ENCODE data around the gene OR10H4. TPM values are rescaled to one million over a fixed set of nuclear protein-coding genes. Genes with fewer than 3 reads are reported as not detected.
"Not testable (repeated sequence)": the region's sequence is repeated elsewhere in the genome, so short reads cannot be mapped to it uniquely, and the experiment has no call there.

OR10H4 gene
- polyA plus RNA-seq, 1 experiment, result not detected

DNA sequence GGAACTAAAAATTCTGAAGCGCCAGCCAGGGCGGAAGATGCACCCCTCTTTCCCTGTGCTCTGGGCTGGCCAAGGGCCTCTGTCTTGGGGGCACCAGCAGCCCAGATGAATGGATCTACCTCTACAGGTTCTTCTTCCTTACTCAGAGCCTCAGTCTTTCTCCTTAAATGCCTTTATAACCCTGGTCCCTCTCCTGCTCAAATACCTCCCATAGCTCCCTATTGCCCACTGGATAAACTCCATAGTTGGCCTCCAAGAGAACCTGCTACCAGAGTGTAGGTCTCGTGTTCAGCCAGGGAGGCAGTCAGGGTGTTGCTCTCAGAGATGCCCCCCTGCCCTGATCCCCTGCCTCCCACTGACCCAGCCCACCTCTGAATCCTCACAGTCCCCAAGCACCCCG lies 30.5 kb downstream of the OR10H4 start:
- POLR2A ChIA-PET, result no interaction called here
- Histone ChIP-seq H3K27ac (ENCODE audit: low read depth, low read length) (no peak overlapping the region), H3K4me3 (ENCODE audit: low read depth, low read length) (no peak overlapping the region), H3K27me3 (ENCODE audit: control insufficient read depth, insufficient read depth, low read length) (no peaks in the 10 kb centered on the region), H3K9me3 (ENCODE audit: control insufficient read depth, insufficient read depth, low read length) (peaks cover 9% of the 10 kb centered on the region; the same call in 1 of the 2 replicates)
- no peak for DNase-seq (ENCODE audit: low read depth, low spot score)
- CTCF ChIA-PET, result no interaction called here
- TF ChIP-seq, protein P1, sequence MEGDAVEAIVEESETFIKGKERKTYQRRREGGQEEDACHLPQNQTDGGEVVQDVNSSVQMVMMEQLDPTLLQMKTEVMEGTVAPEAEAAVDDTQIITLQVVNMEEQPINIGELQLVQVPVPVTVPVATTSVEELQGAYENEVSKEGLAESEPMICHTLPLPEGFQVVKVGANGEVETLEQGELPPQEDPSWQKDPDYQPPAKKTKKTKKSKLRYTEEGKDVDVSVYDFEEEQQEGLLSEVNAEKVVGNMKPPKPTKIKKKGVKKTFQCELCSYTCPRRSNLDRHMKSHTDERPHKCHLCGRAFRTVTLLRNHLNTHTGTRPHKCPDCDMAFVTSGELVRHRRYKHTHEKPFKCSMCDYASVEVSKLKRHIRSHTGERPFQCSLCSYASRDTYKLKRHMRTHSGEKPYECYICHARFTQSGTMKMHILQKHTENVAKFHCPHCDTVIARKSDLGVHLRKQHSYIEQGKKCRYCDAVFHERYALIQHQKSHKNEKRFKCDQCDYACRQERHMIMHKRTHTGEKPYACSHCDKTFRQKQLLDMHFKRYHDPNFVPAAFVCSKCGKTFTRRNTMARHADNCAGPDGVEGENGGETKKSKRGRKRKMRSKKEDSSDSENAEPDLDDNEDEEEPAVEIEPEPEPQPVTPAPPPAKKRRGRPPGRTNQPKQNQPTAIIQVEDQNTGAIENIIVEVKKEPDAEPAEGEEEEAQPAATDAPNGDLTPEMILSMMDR (IDR thresholded peaks at IDR 0.05; ENCODE audit: low read depth, low read length), result no peak

DNA sequence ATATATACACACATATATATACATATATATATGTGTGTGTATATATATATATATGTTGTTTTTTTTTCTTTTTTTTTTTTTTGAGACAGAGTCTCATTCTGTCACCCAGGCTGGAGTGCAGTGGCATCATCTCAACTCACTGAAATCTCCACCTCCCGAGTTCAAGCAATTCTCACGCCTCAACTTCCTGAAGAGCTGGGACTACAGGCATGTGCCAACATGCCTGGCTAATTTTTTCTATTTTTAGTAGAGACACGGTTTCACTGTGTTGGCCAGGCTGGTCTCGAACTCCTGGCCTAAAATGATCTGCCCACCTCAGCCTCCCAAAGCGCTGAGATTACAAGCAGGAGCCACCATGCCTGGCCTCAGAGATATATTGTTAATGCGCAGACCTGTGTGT lies 37.0 kb downstream of the OR10H4 start:
- H3K27ac ChIP-seq (ENCODE audit: low read depth, low read length); DNase-seq (ENCODE audit: low read depth, low spot score); POLR2A ChIA-PET; H3K4me3 ChIP-seq (ENCODE audit: low read depth, low read length); H3K9me3 ChIP-seq (ENCODE audit: control insufficient read depth, insufficient read depth, low read length); H3K27me3 ChIP-seq (ENCODE audit: control insufficient read depth, insufficient read depth, low read length): not testable (repeated sequence)
- CTCF ChIA-PET, result interaction anchor here (1.0 kb wide), 1 partner anchor 16 kb away, joined by 3 read pairs; no protein-coding TSS in a partner anchor

DNA sequence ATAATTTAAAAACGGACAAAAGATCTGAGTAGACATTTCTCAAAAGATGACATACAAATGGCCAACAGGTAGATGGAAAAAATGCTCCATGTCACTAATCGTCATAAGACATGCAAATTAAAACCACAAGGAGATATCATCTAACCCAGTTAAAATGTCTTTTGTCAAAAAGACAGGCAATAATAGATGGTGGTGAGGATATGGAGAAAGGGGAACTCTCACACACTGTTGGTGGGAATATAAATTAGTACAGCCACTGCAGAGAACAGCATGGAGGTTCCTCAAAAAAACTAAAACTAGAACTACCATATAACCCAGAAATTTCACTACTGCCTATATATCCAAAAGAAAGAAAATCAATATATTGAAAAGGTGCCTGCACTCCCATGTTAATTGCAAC lies 37.9 kb downstream of the OR10H4 start:
- CTCF ChIA-PET, result interaction anchor here (1.0 kb wide), 1 partner anchor 15 kb away, joined by 3 read pairs; no protein-coding TSS in a partner anchor

DNA sequence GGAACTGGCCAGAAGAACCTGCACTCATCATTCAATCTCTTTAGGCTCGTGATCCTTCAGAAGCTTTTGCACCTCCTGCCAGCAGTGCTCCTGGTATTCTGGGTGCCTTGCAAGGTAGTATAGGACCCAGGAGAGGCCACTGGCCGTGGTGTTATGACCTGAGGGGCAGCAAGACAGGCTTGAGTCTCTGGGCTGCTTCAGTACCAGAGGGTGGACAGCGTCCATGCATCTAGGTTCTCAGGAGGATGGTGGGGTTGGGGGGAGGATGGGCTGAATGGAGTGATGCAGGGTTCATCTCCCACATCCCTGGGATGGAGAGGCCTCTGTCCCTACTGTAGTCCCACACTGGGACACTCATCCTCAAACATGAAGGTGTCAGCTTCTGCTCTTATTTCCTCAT lies 41.1 kb downstream of the OR10H4 start:
- no peak overlapping the region for H3K27ac ChIP-seq (ENCODE audit: low read depth, low read length)
- no peak for DNase-seq (ENCODE audit: low read depth, low spot score)
- no peak overlapping the region for H3K4me3 ChIP-seq (ENCODE audit: low read depth, low read length)
- ChIA-PET POLR2A (no interaction called here), CTCF (no interaction called here)
- no peaks in the 10 kb centered on the region; the same call in 1 of the 2 replicates for H3K9me3 ChIP-seq (ENCODE audit: control insufficient read depth, insufficient read depth, low read length)
- TF ChIP-seq, protein P1 (IDR thresholded peaks at IDR 0.05; ENCODE audit: low read depth, low read length), result no peak
- no peaks in the 10 kb centered on the region for H3K27me3 ChIP-seq (ENCODE audit: control insufficient read depth, insufficient read depth, low read length)

More for the DNA sequence above, 37.9 kb downstream of the OR10H4 start:
- no peaks in the 10 kb centered on the region for H3K9me3 ChIP-seq (ENCODE audit: control insufficient read depth, insufficient read depth, low read length)
- POLR2A ChIA-PET, result no interaction called here
- TF ChIP-seq, protein P1 (IDR thresholded peaks at IDR 0.05; ENCODE audit: low read depth, low read length), result no peak
- H3K4me3 ChIP-seq (ENCODE audit: low read depth, low read length), result no peak overlapping the region
- H3K27ac ChIP-seq (ENCODE audit: low read depth, low read length), result no peak overlapping the region
- no peaks in the 10 kb centered on the region for H3K27me3 ChIP-seq (ENCODE audit: control insufficient read depth, insufficient read depth, low read length)
- DNase-seq (ENCODE audit: low read depth, low spot score), result no peak

DNA sequence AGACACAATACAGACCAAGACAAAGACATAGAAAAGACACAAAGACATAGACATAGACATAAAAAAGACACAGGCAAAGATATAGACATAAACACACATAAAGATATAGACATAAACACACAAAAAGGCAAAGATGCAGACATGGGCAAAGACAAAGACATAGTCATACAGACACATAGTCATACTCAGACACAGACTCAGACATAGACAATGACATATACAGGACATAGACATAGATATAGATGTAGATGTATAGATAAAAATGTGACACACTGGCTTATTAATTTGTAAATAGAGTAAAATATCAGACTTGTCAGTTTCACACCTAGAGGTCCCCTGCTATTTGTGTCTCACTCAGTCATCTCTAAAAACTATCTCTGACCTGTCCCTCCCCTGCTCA lies 42.8 kb downstream of the OR10H4 start:
- CTCF ChIA-PET, result no interaction called here

More for the DNA sequence above, 42.8 kb downstream of the OR10H4 start:
- Histone ChIP-seq H3K4me3 (ENCODE audit: low read depth, low read length) (no peak overlapping the region), H3K27ac (ENCODE audit: low read depth, low read length) (no peak overlapping the region), H3K27me3 (ENCODE audit: control insufficient read depth, insufficient read depth, low read length) (no peaks in the 10 kb centered on the region), H3K9me3 (ENCODE audit: control insufficient read depth, insufficient read depth, low read length) (no peaks in the 10 kb centered on the region; the same call in 1 of the 2 replicates)
- no peak for DNase-seq (ENCODE audit: low read depth, low spot score)
- TF ChIP-seq, protein P1 (IDR thresholded peaks at IDR 0.05; ENCODE audit: low read depth, low read length), result no peak
- POLR2A ChIA-PET, result no interaction called here

Data from AG04450 (cell line).